Epithelial cell of prostate (primary cell): ENCODE results near the gene FILIP1L.

Experiments used
- DNase-seq: peaks from one replicate; pipeline ENCODE4 v3.0.0-alpha.2; 2011; ENCODE audit warnings: low read depth, low spot score
- H3K27ac ChIP-seq: fragments of 450-650 bp; 2 replicates; pipeline ENCODE4 v1.5.1; 2017; ENCODE audit warnings: mild to moderate bottlenecking

Gene FILIP1L

DNA sequence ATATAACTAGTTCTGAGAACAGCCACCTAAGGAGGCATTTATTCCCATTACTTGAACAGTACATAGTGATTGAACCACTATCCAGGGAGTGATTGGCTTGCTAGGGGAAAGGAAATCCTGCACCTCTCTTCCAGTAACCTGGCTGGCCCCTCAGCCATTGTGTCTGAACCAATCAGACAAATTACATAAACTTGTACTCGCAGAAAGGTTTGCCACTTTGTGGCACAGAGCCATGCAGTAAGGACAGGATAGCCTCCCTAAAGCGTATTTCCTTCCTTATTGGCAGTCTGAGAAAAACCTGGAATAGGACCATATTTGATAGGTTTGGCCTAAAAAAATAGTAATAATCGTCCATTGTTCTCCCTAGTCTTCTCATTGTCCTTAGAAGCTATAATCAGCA, 277.6 kb downstream of the FILIP1L start:
- DNase-seq, result no peak

DNA sequence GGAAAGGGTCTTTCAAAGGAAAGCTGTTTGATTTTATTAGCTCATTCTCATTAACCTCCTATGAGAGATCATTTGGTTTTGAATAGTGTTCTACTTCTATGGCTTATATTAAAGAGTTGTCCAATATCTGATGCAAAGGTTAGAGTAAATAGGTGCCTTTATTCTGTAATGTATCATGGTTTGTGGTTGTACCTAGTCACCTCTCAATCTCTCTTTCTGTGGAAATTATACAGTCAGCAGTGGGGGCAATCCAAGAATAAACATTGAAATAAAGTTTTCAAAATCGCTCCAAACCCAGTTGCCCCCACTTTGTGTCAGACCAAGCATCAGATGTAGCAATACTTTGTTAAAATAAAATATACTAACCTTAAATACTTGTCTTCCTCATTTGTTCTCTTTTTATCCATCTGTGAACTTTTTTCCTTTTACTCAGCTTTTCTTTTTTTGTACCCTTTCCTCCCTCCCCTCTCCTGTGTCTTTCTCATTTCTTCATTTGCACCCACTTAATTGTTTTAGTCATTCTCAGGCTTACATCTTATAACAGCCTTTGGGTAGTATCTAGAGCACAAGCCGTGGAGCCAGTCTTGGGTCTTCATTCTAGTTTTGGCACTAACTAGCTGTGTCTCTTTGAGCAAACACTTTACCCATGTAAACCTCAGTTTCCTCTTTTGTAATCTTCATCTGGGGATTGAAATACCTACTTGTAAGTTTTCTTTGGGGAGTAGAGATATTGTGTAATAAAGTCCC, 279.9 kb downstream of the FILIP1L start:
- DNase-seq, result no peak
- H3K27ac ChIP-seq, result no peak overlapping the region

More for the DNA sequence above, 277.6 kb downstream of the FILIP1L start:
- H3K27ac ChIP-seq, result no peak overlapping the region

DNA sequence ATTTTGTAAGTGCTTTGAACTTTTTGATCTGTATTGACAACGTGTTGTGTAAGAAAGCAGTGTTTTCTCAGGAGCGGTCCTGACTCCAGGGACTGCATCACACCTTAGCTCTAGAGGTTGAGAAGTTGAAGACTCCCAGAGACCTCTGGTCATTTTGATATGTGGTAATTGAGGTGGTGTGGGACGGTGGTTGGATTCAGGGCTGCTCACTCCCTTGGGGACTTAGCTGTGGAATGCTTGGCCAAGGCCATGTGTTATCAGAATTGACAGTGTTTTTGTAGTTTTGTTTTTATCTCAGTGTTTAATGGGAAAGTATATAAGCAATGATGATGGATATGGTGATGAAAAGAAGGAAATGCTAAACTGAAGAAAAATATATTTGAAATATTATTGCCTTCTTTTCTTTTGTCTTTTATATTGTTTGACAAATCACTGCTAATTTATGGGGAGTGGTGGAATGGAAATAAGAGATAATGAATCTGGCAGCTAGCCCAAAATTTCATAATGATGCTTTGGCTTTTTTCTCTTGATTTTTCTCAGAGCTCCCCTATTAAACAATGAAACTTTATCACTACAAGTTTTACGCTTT, 280.6 kb downstream of the FILIP1L start:
- no peak overlapping the region for H3K27ac ChIP-seq
- DNase-seq, result no peak

DNA sequence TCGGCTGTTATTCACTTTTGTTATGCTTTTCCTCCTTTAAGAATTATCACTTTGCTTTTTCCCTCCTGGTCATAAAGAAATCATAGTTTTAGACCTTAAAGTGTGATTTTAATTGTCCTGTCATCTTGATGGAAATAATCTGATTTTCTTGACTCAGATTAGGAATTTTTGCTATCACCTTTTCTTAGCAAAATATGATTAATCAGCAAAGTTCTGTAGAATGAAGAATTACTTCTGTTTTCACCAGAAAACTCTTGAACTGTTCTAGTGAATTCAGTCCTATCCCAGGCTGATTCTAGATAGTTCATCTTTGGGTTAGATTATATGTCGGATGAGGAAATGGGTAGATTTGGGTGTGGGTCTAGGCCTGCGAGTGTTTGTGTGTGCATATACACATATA, 284.5 kb downstream of the FILIP1L start:
- H3K27ac ChIP-seq, result no peak overlapping the region
- no peak for DNase-seq

DNA sequence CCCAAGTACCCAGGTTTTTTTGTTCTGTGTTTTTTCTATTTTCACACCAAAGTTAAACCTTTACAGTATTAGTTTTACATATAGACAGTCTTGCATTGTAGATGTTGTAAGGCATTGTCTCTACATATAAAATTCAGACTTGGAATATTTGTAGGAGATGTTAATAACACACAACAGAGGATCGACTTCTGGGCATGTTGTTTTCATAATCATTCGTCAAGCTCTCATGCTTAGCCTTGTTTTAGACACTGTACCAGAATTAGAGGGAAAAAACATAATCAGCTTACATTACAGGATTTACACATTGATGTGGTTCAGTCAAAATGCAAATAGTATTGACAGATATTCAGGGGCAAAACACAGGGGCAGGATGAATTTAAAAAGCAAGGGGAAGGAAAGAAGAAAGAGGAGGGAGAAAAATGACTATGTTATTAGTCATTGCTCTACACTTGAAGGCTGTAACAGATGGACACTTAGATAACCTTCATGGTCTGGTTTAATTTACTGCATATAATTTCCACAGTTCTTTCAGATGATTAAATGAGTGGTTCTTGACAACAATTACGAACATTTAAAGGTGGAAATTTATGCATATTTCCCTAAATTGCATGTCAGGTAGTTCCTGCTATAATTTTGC, 289.2 kb downstream of the FILIP1L start:
- DNase-seq, result no peak
- no peak overlapping the region for H3K27ac ChIP-seq

DNA sequence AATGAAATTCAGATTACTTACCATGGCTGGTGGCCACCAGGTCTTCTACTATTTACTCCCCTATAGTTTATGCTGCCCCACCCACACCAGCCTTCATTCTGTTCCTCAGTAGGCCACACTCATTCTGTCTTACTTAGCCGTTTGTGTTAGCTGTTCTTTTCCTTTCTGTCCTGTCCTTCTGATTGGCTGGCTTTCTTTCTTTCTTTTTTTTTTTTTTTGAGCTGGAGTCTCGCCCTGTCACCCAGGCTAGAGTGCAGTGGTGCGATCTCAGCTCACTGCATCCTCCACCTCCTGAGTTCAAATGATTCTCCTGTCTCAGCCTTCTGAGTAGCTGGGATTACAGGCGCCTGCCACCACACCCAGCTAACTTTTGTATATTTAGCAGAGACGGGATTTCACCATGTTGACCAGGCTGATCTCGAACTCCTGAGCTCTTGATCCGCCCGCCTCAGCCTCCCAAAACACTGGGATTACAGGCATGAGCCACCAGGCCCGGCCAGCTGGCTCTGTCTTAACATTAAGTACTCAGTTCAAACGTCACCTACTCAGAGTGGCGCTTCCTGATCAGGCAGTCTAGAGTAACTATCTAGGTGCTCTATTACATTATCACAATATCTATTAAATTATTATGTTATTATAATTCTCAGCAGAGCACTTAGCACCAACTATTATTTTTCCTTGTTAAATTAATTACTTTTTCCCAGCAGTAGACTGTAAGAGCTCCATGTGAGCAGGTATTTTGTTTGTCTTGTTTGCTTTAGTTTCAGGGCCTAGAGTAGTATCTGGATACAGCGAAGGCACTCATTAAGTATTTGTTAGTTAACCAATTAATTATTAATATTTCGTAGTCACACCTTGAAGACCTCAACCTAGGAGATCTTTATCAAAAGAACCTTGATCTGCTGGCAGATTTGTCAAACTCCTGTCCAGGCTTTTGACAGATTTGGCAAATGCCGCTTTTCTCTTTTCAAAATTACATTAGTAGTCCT, 290.3 kb downstream of the FILIP1L start:
- DNase-seq, result no peak
- no peak overlapping the region for H3K27ac ChIP-seq

DNA sequence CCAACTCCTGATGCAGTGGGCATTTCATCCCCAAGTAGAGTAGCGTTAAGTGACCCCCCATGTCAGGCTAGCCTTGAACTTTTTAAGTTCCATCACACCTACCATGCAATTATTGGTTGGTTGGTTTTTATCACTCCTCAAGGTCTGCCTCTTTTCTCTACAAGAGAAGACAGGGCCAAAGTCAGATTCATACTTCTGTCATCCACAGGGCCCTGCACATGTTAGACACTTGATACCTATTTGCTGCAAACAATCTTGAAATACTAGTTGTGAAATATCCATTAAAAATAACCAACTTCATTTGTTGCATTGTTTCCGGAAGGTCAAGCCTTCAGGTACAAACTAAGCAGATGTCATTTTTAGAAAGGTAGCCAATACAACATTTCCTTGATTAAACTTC, 295.5 kb downstream of the FILIP1L start:
- H3K27ac ChIP-seq, result no peak overlapping the region
- DNase-seq, result no peak

DNA sequence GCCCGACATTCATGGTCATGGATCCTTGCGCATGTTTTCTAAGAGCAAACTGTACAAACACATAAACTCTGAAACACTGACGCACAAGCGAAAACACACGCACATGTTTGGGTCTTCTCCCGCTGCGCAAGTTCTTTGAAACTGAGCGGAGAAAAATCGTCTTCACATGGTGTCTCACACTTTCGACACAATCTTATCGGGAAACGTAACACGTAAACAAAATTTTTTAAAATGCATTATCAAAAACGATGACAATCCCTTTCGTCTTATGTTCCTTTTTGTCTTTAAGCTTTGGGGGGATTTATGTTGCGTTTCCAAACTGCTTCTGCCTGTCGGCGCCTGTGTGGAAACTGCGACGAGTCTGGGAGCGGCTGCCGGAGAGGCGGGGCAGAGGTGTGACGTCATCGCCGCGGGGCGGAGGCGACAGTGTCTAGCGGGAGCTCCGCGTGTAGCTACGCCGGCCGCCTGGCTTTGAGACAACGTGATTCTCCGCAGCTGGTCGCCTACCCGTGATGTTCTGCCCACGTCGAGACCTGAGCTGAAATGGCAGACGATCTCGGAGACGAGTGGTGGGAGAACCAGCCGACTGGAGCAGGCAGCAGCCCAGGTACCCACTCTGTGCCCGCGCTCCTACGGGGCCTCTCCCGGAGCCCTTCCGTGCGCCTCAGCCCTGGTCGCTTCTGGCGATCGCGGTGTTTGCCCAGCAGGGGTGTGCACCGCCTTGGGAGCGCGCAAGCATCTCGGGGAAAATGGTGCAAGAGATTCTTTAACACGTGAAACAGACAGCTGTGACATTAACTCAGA, 296.7 kb downstream of the FILIP1L start, which contains the start of gene CMSS1:
TSS of gene CMSS1 (plus strand) at position 426 of the 804 bp plus-strand sequence.
- H3K27ac ChIP-seq, result peak within 1 kb of the TSS; percentile 67
- peak; percentile 54 for DNase-seq

DNA sequence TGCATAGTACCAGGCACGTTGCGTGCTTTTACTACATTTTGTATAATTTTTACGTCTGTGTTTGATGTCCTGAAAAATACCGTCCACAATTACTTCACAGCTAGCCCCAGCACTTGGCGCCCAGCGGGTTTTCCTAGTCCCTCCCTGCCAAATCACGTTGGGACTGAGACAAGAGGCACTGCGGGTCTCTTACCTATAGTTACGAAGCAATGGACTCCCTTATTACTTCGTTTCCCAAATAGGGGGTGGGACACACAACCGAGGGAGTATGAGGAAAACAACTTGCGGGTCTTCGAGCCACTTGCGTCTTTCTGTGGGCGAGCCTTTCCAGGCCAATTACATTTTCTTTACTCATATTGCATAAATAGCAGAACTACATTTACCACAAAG, 297.3 kb downstream of the FILIP1L start:
- DNase-seq, result no peak
- peak overlapping the region; percentile 67 for H3K27ac ChIP-seq

DNA sequence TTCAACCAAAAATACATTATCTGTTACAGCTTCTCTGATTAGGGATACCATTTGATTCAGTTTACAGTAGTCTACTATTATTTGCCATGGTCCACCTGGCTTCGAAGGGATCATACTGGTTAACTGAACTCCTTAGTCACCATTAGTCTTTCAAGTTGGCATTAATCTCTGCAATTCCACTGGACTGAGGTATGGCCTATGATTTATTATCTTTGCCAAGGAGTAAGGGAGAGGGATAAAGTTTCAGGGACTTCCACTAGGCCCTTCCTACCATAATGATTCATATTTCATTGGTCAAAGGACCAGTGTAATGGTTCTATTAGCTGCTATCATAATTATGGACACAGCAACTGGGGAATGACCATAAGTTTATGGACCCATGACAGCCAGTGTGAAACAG, 303.9 kb downstream of the FILIP1L start:
- DNase-seq, result no peak
- H3K27ac ChIP-seq, result no peak overlapping the region

DNA sequence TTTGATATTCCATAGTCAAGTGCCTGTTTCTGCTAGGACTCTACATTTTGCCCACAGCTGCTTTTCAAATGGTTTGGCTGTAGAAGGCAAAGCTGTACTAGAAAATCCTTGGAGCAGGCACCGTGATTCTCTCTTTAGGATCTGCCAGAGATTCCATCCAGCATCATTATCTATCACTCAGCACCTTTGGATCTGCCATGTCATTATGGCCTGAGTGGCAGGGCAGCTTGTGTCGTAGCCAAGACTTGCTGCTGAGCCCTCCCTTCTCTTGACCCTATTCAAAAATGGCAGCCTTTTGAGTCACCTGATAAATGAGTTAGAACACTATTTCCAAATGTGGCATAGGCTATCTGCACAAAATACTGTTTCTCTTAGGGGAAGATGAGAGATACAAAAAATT, 304.7 kb downstream of the FILIP1L start:
- no peak for DNase-seq
- H3K27ac ChIP-seq, result no peak overlapping the region

DNA sequence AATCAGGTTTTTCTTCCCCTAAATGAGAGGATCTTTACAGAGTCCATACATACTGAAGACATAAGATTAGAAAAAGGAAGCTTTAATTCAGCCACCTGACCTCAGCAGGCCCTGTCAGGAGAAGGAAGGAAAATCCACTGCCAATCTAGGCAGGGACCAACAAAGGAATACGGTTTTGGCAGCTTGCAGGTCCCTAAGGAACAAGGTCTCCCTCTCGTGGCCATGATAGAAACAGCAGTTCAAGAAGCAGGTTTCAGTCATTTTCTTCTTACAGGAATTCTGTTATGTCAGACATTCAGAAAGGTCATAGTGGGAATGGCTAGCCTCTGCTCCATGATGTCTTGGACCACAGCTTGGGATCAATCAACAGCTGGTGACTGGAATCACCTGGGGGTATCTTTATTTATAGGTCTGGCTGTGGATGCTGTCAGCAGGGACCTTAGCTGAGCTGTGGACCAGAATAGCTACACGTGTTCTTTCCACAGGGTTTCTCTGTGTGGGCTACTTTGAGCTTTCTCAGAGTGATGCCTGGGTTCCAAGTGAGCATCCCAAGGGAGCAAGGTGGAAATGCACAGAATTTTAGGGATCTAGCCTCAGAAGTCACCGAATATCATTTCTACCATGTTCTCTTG, 306.0 kb downstream of the FILIP1L start:
- peak; percentile 29 for DNase-seq
- no peak overlapping the region for H3K27ac ChIP-seq

DNA sequence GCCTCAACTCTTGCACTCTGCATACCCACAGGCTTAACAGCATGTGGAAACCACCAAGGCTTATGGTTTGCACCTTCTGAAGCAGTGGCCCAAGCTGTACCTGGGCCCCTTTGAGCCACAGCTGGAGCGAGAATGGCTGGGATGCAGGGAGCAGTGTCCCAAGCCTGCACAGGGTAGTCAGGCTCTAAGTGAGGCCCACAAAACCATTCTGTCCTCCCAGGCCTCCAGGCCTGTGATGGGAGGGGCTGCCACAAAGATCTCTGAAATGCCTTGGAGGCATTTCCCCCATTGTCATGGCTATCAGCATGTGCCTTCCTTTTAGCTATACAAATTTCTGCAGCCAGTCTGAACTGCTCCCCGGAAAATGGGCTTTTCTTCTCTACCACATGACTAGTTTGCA, 309.1 kb downstream of the FILIP1L start:
- DNase-seq, result no peak
- H3K27ac ChIP-seq, result no peak overlapping the region

DNA sequence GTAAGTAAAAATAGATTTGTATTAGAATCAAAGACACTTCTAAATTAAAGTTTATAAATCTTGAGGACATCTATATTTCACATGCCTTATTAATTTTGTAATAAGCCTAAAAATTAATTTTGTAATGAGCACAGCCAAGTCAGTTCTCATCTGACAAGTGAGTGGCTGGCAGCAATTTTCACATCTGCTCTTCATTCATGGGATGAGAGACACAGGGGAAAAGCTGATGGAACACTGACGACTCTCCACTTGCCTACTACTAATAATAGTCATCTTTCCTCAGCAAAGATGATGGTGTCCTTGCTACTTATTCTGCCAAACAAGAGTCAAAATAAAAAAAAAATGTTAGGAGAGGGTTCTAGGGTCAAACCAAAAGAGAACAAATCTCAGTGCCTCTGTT, 311.0 kb downstream of the FILIP1L start:
- H3K27ac ChIP-seq, result no peak overlapping the region
- no peak for DNase-seq

DNA sequence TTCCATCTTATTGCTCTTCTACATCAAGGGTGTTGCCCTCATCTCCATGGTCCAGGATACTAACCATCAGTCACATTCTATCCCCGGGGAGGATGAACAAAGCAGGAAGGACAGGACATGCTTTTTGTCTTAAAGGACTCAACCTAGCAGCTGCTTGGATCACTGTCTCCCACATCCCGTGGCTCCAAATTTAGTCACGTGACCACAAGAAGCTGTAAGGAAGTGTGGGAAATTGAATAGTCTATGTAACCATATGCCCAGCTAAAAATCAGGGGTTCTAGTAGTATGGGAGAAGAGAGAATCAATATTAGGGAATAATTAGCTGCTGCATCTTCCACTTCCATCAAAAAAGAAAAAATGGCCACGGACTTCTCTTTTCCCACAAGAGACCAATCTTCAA, 314.9 kb downstream of the FILIP1L start:
- no peak overlapping the region for H3K27ac ChIP-seq
- DNase-seq, result no peak

DNA sequence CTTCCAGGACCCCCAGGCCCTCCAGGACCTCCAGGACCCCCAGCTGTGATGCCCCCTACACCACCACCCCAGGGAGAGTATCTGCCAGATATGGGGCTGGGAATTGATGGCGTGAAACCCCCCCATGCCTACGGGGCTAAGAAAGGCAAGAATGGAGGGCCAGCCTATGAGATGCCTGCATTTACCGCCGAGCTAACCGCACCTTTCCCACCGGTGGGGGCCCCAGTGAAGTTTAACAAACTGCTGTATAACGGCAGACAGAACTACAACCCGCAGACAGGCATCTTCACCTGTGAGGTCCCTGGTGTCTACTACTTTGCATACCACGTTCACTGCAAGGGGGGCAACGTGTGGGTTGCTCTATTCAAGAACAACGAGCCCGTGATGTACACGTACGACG, 318.7 kb downstream of the FILIP1L start:
- DNase-seq, result no peak
- no peak overlapping the region for H3K27ac ChIP-seq

DNA sequence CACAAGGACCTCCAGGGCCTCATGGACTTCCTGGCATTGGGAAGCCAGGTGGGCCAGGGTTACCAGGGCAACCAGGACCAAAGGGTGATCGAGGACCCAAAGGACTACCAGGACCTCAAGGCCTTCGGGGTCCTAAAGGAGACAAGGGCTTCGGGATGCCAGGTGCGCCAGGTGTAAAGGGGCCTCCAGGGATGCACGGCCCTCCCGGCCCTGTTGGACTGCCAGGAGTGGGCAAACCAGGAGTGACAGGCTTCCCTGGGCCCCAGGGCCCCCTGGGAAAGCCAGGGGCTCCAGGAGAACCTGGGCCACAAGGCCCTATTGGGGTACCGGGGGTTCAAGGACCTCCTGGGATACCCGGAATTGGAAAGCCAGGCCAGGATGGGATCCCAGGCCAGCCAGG, 319.8 kb downstream of the FILIP1L start:
- DNase-seq, result no peak
- H3K27ac ChIP-seq, result no peak overlapping the region

DNA sequence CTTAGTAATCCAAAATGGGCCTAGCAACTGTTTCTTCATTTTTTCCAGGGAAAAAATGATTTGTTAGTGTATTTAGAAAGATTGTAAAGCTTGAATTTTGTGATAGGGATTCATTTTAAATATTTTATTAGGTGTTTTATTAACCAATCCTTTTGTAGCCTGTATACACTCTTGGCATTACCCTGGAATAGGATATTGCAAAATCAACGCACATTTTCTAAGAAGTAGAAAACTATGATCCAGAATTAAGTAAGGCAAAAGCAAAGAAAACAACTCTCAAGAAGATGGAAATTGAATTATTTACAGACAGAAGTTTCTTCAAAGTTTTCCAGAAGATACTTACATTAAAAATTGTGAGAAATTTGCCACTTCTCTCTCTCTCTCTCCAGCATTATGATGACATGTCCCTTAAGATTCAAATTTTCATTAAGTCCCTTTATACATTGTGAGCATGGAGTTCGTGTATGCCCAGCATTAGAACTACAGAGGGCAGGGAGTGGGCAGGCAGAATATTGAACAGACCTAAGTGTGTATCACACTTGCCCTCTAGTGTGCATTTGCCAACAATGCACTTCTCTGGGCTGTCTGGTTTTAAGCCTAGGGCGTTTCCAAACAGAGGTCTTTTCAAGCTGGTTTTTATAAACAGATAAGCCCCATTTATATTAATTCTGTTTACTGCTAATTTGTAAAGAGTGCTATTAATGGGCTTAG, 325.1 kb downstream of the FILIP1L start:
- peak; percentile 6 for DNase-seq
- no peak overlapping the region for H3K27ac ChIP-seq
